Tibial artery (tissue), 4 donors: ENCODE data around the gene CFAP107.

Experiments
- DNase-seq, 2 donors: peaks; one replicate each; pipeline ENCODE4 v3.0.0-alpha.2; 2019
- H3K27ac ChIP-seq, 2 donors: fragments of 200-600 bp; sonication (generic) in 1 of 2; 1 replicate in 1 of 2; 2 replicates in 1 of 2; pipeline ENCODE4 v1.5.1; 2018 to 2019; ENCODE audit warnings: mild to moderate bottlenecking in 1 of 2
- H3K27me3 ChIP-seq, 2 donors: fragments of 200-600 bp; sonication (generic) in 1 of 2; one replicate each; pipeline versions ENCODE4 v1.5.1 to v1.6.0; 2016 to 2019
- H3K36me3 ChIP-seq, 3 donors: fragments of 200-600 bp; sonication (generic) in 2 of 3; one replicate each; pipeline ENCODE4 v1.5.1; 2016 to 2019; ENCODE audit warnings: mild to moderate bottlenecking in 2 of 3
- H3K4me1 ChIP-seq, 4 donors: fragments of 200-600 bp; sonication (generic) in 2 of 4; 1 replicate in 3 of 4; 2 replicates in 1 of 4; pipeline ENCODE4 v1.5.1; 2016 to 2019
- H3K4me3 ChIP-seq, 2 donors: fragments of 200-600 bp; sonication (generic) in 1 of 2; 1 replicate in 1 of 2; 2 replicates in 1 of 2; pipeline ENCODE4 v1.5.1; 2018 to 2019; ENCODE audit warnings: mild to moderate bottlenecking in 2 of 2
- H3K9me3 ChIP-seq, 3 donors: fragments of 200-600 bp; sonication (generic) in 1 of 3; one replicate each; pipeline ENCODE4 v1.5.1; 2016 to 2019
- CTCF ChIP-seq, 2 experiments: fragments of 200-600 bp in 1 of 2; fragments of 450-650 bp in 1 of 2; IDR thresholded peaks; one replicate each; pipeline ENCODE4 v1.5.1; 2017 to 2019; ENCODE audit warnings: antibody characterized with exemption in 2 of 2, mild to moderate bottlenecking in 1 of 2, moderate library complexity in 1 of 2
- intact Hi-C: fragments of 100-400 bp; cut with DNase I; formaldehyde crosslinking; loops from one replicate; pipeline ENCODE4 v1.15.0; 2023; ENCODE audit warnings: low total_unique reads

The CFAP107 gene

GRCh38 chr1:12798911-12799310 is 52.9 kb downstream of the CFAP107 start:
- Histone ChIP-seq H3K27me3 (peaks cover 0 to 9% of the 10 kb centered on the region in 2 donors), H3K27ac (no peak overlapping the region), H3K36me3 (no peaks in the 10 kb centered on the region), H3K9me3 (no peaks in the 10 kb centered on the region), H3K4me3 (no peak overlapping the region), H3K4me1 (no peaks in the 10 kb centered on the region)
- TF ChIP-seq CTCF (IDR thresholded peaks at IDR 0.05), result no peak
- intact Hi-C loops, result no loop called here
- DNase-seq, result no peak

- TF ChIP-seq CTCF (IDR thresholded peaks at IDR 0.05), result no peak
- Histone ChIP-seq H3K27ac (no peak overlapping the region), H3K36me3 (no peaks in the 10 kb centered on the region), H3K4me1 (no peaks in the 10 kb centered on the region), H3K27me3 (peaks cover 0 to 9% of the 10 kb centered on the region in 2 donors), H3K4me3 (no peak overlapping the region), H3K9me3 (no peaks in the 10 kb centered on the region)
- no peak for DNase-seq
- intact Hi-C loops, result no loop called here
These were observed 53.7 kb downstream of the CFAP107 start for GRCh38 chr1:12799730-12800129.

GRCh38 chr1:12809933-12810332 is 63.9 kb downstream of the CFAP107 start:
- no peak for TF ChIP-seq CTCF (IDR thresholded peaks at IDR 0.05)
- H3K27ac ChIP-seq, result no peak overlapping the region
- H3K4me1 ChIP-seq, result no peaks in the 10 kb centered on the region
- no peak overlapping the region for H3K4me3 ChIP-seq
- intact Hi-C loops, result no loop called here
- no peak for DNase-seq
- no peaks in the 10 kb centered on the region for H3K36me3 ChIP-seq
- peaks cover 0 to 7% (median 3%) of the 10 kb centered on the region in 3 donors for H3K9me3 ChIP-seq
- H3K27me3 ChIP-seq, result peaks cover 0 to 8% of the 10 kb centered on the region in 2 donors

- Histone ChIP-seq H3K36me3 (no peaks in the 10 kb centered on the region), H3K4me3 (no peak overlapping the region), H3K27me3 (peaks cover 0 to 8% of the 10 kb centered on the region in 2 donors), H3K9me3 (no peaks in the 10 kb centered on the region), H3K27ac (no peak overlapping the region), H3K4me1 (no peaks in the 10 kb centered on the region)
- intact Hi-C loops, result no loop called here
- TF ChIP-seq CTCF (IDR thresholded peaks at IDR 0.05), result no peak
- no peak for DNase-seq
These were observed 64.8 kb downstream of the CFAP107 start for GRCh38 chr1:12810691-12811408.

- Histone ChIP-seq H3K9me3 (no peaks in the 10 kb centered on the region), H3K36me3 (no peaks in the 10 kb centered on the region)
These were observed 65.4 kb downstream of the CFAP107 start for GRCh38 chr1:12811409-12811784.

More at GRCh38 chr1:12811409-12811784, 65.4 kb downstream of the CFAP107 start:
- intact Hi-C loops, result no loop called here
- no peaks in the 10 kb centered on the region for H3K4me1 ChIP-seq
- H3K4me3 ChIP-seq, result no peak overlapping the region
- no peak for TF ChIP-seq CTCF (IDR thresholded peaks at IDR 0.05)
- DNase-seq, result no peak
- H3K27ac ChIP-seq, result no peak overlapping the region
- H3K27me3 ChIP-seq, result peaks cover 0 to 8% of the 10 kb centered on the region in 2 donors
